Activated CD4-positive, alpha-beta T cell treated with anti-CD3 and anti-CD28 coated beads for 4 hours (primary cell): ENCODE results near the gene TDRD7.

Experiments
- DNase-seq, 2 donors: peaks; one replicate each; pipeline ENCODE4 v3.0.0-alpha.2; 2020

TDRD7 gene

DNA sequence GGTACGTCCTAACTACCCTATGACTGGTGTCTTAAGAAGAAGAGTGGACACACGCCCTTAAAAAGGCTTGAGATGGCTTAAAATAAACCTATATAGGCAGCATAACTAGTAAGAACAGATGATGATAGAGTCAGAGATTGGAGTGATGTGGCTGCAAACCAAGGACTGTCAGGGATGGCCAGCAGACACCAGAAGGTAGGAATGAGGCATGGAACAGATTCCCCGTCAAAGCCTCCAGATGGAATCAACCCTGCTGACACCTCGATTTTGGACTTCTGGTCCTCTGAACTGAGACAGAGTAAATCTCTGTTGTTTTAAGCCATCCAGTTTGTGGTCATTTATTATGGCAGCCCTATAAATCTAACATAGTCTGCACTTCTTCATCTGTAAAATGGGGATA, 97.0 kb downstream of the TDRD7 start:
- DNase-seq, result no peak

DNA sequence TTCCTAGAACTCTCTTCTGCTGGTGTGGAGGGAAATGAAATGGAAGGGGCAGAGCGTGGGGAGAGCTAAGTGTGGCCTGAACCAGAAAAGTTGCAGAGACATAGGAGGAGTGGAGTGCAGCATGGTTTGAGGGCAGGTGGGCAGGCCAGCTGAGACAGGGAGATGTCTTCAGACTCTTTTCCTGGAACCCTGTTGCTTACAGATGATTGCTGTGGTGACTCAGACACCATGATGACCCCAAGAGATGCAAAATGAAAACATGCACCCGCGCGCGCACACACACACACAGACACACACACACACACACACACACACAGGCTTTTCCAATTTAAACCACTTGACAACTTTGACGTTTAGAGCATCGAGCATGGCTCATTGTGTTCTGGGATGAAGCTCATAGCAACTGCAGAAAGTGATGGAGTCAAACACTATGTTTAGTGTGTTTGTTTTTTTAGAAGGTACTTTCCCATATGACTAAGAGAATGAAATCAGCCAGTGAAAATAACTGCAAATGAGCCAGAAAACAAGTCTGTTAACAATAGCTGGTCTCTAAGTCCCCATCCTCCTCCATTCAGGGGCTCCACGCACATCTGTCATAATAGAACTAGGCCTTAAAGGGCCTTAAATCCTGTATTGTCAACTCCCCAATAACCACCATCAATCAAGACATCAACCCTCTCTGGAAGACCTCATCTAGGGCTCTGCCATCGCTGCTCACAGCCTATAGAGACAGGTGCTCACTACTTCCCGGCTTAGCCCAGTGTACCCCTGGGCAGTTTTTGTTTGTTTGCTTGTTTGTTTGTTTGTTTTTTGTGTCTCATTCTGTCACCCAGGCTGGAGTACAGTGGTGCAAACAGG, 99.1 kb downstream of the TDRD7 start:
- no peak for DNase-seq

- DNase-seq, result no peak
Measured at GRCh38 chr9:97511655-97512427, 99.9 kb downstream of the TDRD7 start.

DNA sequence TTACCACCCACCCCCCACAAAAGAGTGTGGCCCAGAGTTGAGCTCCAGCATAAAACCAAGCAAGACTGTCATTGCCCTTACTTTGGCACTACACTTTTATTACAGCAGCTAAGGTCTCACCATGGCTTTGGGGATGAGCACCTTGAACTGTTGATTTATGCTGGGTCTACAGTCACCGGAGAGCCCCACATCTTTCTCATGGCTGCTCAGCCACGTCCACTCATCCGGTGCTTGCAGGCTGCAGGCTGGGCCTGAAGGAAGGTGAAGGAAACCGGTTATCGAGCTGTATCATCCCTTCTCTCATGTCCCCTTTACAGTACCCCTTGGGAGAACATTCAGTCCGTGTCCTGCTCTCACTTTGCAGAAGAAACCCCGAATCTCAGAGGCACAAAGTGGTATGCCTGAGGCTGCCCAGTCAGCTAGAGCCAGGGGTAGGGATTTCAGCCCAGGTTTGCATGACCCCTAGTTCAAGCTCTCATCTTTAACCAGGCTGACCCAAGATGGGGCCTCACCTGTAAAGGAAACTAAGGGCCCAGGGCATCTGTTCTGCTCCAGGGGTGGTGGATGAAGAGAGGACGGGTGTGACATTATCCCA, 101.2 kb downstream of the TDRD7 start:
- DNase-seq, result no peak

- DNase-seq, result no peak
Measured at GRCh38 chr9:97514531-97514930, 102.6 kb downstream of the TDRD7 start.

DNA sequence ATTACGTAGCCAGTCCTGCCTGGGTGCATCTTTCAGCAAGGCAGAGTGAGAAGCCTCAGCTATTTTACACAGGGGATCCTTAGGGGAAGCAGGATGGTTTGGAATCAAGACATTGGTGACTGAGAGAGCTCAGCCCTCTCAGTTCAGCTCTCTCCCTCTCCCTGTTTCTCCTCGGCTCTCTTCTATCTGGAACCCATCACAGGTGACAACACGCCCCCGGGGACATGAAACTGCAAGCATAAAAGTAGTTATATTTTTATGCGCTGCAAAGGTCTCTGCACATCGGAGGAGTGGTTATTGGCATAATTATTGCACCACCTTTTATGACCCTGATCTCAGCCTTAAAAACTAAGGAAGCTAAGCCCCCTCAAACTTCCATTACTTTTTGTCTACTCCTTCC, 103.8 kb downstream of the TDRD7 start:
- no peak for DNase-seq

GRCh38 chr9:97516111-97516510, 104.2 kb downstream of the TDRD7 start:
- no peak for DNase-seq

GRCh38 chr9:97517331-97518089, 105.6 kb downstream of the TDRD7 start:
- no peak for DNase-seq

- DNase-seq, result no peak
Measured at GRCh38 chr9:97518166-97518908, 106.4 kb downstream of the TDRD7 start.

DNA sequence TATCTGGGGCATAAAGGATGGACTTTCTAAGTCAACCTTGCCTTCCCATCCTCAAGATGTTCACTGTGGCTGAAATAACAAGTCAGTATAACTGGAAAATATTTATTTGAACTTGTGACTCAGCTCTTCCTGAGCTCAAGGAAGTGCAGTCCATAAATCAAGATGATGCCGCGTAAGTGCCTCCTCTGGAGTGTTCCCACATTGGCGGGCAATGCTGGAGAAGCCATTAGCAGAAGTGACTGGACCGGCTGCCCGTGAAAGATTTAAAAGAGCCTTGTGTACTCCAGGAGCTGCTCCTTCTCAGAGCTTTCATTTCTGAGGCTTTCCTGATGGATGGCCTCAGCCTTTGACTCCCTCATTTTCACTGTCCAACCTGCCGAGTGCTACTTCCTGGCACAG, 107.0 kb downstream of the TDRD7 start:
- DNase-seq, result no peak

DNA sequence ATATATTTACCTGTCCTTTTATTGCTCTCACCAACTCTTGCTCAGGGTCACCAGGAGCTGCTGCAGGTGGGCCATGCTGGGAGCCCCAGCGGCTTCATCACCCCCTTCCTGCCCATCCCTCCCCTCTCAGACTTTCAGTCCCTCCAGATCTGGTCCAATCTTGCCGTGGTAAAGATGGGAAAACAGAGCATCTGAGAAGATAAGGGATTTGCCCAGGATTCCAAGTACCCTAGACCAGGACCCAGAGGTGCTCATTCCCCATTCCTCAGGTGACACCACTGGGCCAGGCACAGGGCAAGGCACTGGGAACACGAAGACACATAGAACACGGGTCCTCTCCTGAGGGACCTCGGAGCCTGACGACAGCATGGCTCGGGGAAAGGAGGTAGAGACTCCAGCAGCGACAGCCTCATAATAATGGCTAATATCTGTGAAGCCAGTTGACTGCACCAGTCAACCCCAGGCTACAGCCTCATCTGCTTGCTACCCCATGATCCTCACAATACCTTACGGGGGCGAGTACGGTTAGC, 107.6 kb downstream of the TDRD7 start:
- no peak for DNase-seq

DNA sequence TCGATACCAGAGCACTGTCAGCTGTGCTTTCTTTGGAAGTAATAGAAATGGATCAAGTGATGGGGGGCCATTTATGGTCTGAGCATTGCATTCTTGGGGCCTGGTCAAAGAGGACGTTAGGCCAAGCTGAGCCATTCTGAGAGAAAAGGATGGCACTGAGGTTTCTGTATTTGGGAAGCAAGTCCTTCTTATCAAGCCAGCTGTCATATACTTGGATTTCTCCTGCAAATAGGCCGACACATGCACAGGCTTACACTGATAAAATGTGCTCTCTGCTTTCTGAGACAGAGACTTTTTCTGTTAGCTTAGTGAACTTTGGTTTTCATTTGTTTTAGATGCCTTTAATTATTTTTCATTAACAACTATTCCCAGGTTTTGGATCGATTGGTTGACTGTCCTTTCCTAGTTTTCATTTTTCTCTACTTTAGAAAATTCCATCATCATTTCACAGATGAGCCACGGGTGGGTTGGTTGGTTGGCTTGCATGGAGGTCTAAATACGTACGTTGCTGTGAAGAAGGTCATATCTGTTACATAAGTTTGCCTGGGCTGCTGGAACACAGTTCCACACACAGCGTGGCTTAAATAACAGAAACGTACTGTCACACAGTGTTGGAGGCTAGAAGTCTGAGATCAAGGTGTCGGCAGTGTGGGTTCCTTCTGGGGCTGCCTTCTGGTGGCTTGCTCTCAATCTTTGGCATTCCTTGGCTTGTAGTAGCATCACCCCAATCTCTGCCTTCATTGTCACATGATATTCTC, 109.9 kb downstream of the TDRD7 start:
- DNase-seq, result no peak

GRCh38 chr9:97524424-97524823, 112.5 kb downstream of the TDRD7 start:
- DNase-seq, result no peak

- DNase-seq, result no peak
Measured at GRCh38 chr9:97525451-97525850, 113.6 kb downstream of the TDRD7 start.

GRCh38 chr9:97526895-97527575, 115.1 kb downstream of the TDRD7 start:
- no peak for DNase-seq

- no peak for DNase-seq
Measured at GRCh38 chr9:97527626-97528528, 116.0 kb downstream of the TDRD7 start.

DNA sequence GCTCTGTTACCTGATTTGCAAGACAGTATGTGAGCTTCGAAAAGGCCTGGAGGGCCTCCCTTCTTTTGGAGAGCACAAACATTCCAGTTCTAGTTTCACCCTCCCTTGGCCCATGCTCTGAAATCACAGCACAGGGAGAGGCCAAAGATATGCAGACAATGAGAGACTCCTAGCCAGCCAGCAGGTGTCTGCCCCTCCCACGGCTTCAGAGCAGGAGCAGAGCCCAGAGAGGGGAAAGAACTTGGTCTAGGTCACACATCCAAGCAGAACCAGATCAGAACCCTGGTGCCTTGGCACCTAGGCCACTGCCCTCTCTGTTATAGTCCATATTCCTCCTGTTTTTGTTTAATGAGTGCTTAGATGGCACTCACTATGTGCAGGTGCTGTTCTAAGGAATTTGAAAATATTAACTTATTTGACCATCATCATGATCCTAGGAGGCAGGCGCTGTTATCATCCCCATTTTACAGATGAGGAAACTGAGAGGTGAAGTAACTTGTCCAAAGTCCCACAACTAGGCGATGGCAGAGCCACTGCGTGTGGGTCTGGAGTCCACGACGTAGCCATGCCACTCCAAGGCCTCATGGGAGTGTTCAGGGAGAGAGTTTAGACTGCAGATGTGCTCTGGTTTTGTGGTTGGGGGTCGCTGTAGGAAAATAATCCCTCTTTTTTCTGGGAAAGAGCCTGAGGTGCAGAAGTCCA, 116.8 kb downstream of the TDRD7 start:
- DNase-seq, result no peak

DNA sequence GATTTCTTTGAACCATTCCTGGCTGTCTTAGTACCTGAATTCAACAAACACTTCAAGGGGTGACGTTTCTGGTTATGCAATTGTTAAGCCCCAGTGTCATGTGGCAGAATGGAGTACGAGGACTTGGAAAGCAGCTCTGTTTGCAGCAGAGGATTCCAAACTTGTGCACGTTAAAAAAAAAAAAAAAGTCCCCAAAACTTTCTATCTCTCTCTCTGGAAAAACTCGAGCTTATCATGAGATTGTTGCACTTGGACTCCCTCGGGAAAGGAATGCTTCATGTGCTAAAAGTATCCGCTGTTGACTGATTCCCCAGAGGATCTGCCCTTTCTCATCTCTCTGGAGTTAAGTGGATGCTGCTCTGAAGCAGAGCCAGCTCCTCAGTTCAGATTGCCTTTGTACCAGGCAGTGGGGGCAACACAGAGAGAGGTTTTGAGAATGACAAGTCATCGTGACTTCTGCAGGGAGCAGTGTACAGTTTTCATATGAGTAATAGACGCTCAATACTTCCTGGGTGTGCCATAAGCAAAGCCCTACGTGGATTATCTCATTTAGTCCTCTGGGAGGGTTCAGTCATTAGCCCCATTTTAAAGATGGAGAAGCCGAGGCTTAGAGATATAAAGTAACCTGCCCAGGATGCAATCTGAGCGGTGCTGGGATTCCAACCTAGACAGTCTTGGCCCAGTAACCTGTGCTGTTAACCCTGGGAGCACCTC, 117.6 kb downstream of the TDRD7 start:
- DNase-seq, result no peak
